ENCODE measurements around the gene NUDT7.
A peak's percentile ranks its signal among the peaks of the same experiment; 100 is the strongest.

The NUDT7 gene

GRCh38 chr16:77711179-77711578 is 11.1 kb upstream of the NUDT7 start:
- Histone ChIP-seq H2BK5ac (ENCODE audit: low read length) (no peak overlapping the region), H3K18ac (ENCODE audit: low read length) (no peak overlapping the region), H3K9ac (ENCODE audit: low read length) (no peak overlapping the region), H2AK5ac (ENCODE audit: low read length) (no peak overlapping the region), H3K4me1 (ENCODE audit: control insufficient read depth, low read depth, low read length) (no peaks in the 10 kb centered on the region), H2BK15ac (replicated peaks; ENCODE audit: low read depth) (no peak overlapping the region), H3K4me3 (ENCODE audit: low read length) (no peak overlapping the region), H3K27me3 (ENCODE audit: insufficient read depth, low read length, poor library complexity) (no peaks in the 10 kb centered on the region), H4K5ac (ENCODE audit: low read length) (no peak overlapping the region), H3K79me1 (ENCODE audit: low read length) (no peaks in the 10 kb centered on the region), H4K8ac (ENCODE audit: low read depth, low read length) (no peak overlapping the region), H3K4ac (ENCODE audit: low read depth, low read length) (no peak overlapping the region), H3K4me2 (ENCODE audit: low read length) (no peak overlapping the region), H3K27ac (ENCODE audit: low read depth, low read length) (no peak overlapping the region), H3K23ac (ENCODE audit: low read length) (no peak overlapping the region), H3K56ac (ENCODE audit: low read length) (no peak overlapping the region), H3K79me2 (ENCODE audit: control insufficient read depth, insufficient read depth, low read length) (no peaks in the 10 kb centered on the region), H3K36me3 (ENCODE audit: control insufficient read depth, insufficient read depth, low read length) (no peaks in the 10 kb centered on the region), H2BK120ac (ENCODE audit: low read depth, low read length) (no peak overlapping the region)
- WGBS (ENCODE audit: extremely low coverage, insufficient coverage, low lambda C conversion rate) = no CpG with 5 or more reads among the region's 1 CpG
- DNase-seq = no peak

GRCh38 chr16:77711775-77712174 is 10.5 kb upstream of the NUDT7 start:
- H2BK15ac ChIP-seq (replicated peaks; ENCODE audit: low read depth) = no peak overlapping the region
- no peak overlapping the region for H2BK120ac ChIP-seq (ENCODE audit: low read depth, low read length)
- H4K8ac ChIP-seq (ENCODE audit: low read depth, low read length) = no peak overlapping the region
- no peak overlapping the region for H3K4me3 ChIP-seq (ENCODE audit: low read length)
- WGBS (ENCODE audit: extremely low coverage, insufficient coverage, low lambda C conversion rate) = no CpG with 5 or more reads among the region's 5 CpGs
- H3K4ac ChIP-seq (ENCODE audit: low read depth, low read length) = no peak overlapping the region
- H3K79me2 ChIP-seq (ENCODE audit: control insufficient read depth, insufficient read depth, low read length) = no peaks in the 10 kb centered on the region
- H3K56ac ChIP-seq (ENCODE audit: low read length) = no peak overlapping the region
- H3K27me3 ChIP-seq (ENCODE audit: insufficient read depth, low read length, poor library complexity) = no peaks in the 10 kb centered on the region
- H3K9ac ChIP-seq (ENCODE audit: low read length) = no peak overlapping the region
- no peak overlapping the region for H3K4me2 ChIP-seq (ENCODE audit: low read length)
- no peak for DNase-seq
- H3K79me1 ChIP-seq (ENCODE audit: low read length) = no peaks in the 10 kb centered on the region
- no peak overlapping the region for H2BK5ac ChIP-seq (ENCODE audit: low read length)
- H3K23ac ChIP-seq (ENCODE audit: low read length) = no peak overlapping the region
- no peaks in the 10 kb centered on the region for H3K36me3 ChIP-seq (ENCODE audit: control insufficient read depth, insufficient read depth, low read length)
- H4K5ac ChIP-seq (ENCODE audit: low read length) = no peak overlapping the region
- H3K27ac ChIP-seq (ENCODE audit: low read depth, low read length) = no peak overlapping the region
- no peak overlapping the region for H3K18ac ChIP-seq (ENCODE audit: low read length)
- no peaks in the 10 kb centered on the region for H3K4me1 ChIP-seq (ENCODE audit: control insufficient read depth, low read depth, low read length)
- H2AK5ac ChIP-seq (ENCODE audit: low read length) = no peak overlapping the region

- no peak overlapping the region for H2BK5ac ChIP-seq (ENCODE audit: low read length)
- H3K4me3 ChIP-seq (ENCODE audit: low read length) = no peak overlapping the region
- H4K5ac ChIP-seq (ENCODE audit: low read length) = no peak overlapping the region
- no peaks in the 10 kb centered on the region for H3K36me3 ChIP-seq (ENCODE audit: control insufficient read depth, insufficient read depth, low read length)
- no CpG with 5 or more reads among the region's 5 CpGs for WGBS (ENCODE audit: extremely low coverage, insufficient coverage, low lambda C conversion rate)
- no peaks in the 10 kb centered on the region for H3K79me2 ChIP-seq (ENCODE audit: control insufficient read depth, insufficient read depth, low read length)
- no peak overlapping the region for H3K4me2 ChIP-seq (ENCODE audit: low read length)
- H2BK120ac ChIP-seq (ENCODE audit: low read depth, low read length) = no peak overlapping the region
- no peaks in the 10 kb centered on the region for H3K27me3 ChIP-seq (ENCODE audit: insufficient read depth, low read length, poor library complexity)
- no peak overlapping the region for H3K27ac ChIP-seq (ENCODE audit: low read depth, low read length)
- H3K4ac ChIP-seq (ENCODE audit: low read depth, low read length) = no peak overlapping the region
- no peak overlapping the region for H2BK15ac ChIP-seq (replicated peaks; ENCODE audit: low read depth)
- no peak overlapping the region for H3K18ac ChIP-seq (ENCODE audit: low read length)
- H3K56ac ChIP-seq (ENCODE audit: low read length) = no peak overlapping the region
- H3K23ac ChIP-seq (ENCODE audit: low read length) = no peak overlapping the region
- no peak overlapping the region for H3K9ac ChIP-seq (ENCODE audit: low read length)
- no peak overlapping the region for H4K8ac ChIP-seq (ENCODE audit: low read depth, low read length)
- no peaks in the 10 kb centered on the region for H3K4me1 ChIP-seq (ENCODE audit: control insufficient read depth, low read depth, low read length)
- DNase-seq = no peak
- no peaks in the 10 kb centered on the region for H3K79me1 ChIP-seq (ENCODE audit: low read length)
- no peak overlapping the region for H2AK5ac ChIP-seq (ENCODE audit: low read length)
Measured at GRCh38 chr16:77715145-77715544, 7.2 kb upstream of the NUDT7 start.

- WGBS (ENCODE audit: extremely low coverage, insufficient coverage, low lambda C conversion rate) = no CpG with 5 or more reads among the region's 12 CpGs
- Histone ChIP-seq H3K79me1 (ENCODE audit: low read length) (no peaks in the 10 kb centered on the region), H3K9ac (ENCODE audit: low read length) (no peak overlapping the region), H4K5ac (ENCODE audit: low read length) (no peak overlapping the region), H2BK5ac (ENCODE audit: low read length) (no peak overlapping the region), H3K4ac (ENCODE audit: low read depth, low read length) (no peak overlapping the region), H2BK15ac (replicated peaks; ENCODE audit: low read depth) (no peak overlapping the region), H3K4me2 (ENCODE audit: low read length) (no peak overlapping the region), H3K36me3 (ENCODE audit: control insufficient read depth, insufficient read depth, low read length) (no peaks in the 10 kb centered on the region), H3K4me1 (ENCODE audit: control insufficient read depth, low read depth, low read length) (no peaks in the 10 kb centered on the region), H3K27me3 (ENCODE audit: insufficient read depth, low read length, poor library complexity) (no peaks in the 10 kb centered on the region), H3K23ac (ENCODE audit: low read length) (no peak overlapping the region), H3K27ac (ENCODE audit: low read depth, low read length) (peak overlapping the region; percentile 6), H3K56ac (ENCODE audit: low read length) (peak overlapping the region; percentile 22), H3K4me3 (ENCODE audit: low read length) (no peak overlapping the region), H3K79me2 (ENCODE audit: control insufficient read depth, insufficient read depth, low read length) (no peaks in the 10 kb centered on the region), H2BK120ac (ENCODE audit: low read depth, low read length) (no peak overlapping the region), H2AK5ac (ENCODE audit: low read length) (no peak overlapping the region), H4K8ac (ENCODE audit: low read depth, low read length) (peak overlapping the region; percentile 30), H3K18ac (ENCODE audit: low read length) (no peak overlapping the region)
- DNase-seq = no peak
Measured at GRCh38 chr16:77721752-77722308, 484 bp upstream of the NUDT7 start.

GRCh38 chr16:77723108-77723514 is 797 bp downstream of the NUDT7 start:
- Histone ChIP-seq H4K5ac (ENCODE audit: low read length) (no peak overlapping the region), H3K4ac (ENCODE audit: low read depth, low read length) (no peak overlapping the region), H3K27ac (ENCODE audit: low read depth, low read length) (no peak overlapping the region), H3K9ac (ENCODE audit: low read length) (peak overlapping the region; percentile 67), H3K79me2 (ENCODE audit: control insufficient read depth, insufficient read depth, low read length) (no peaks in the 10 kb centered on the region), H2BK15ac (replicated peaks; ENCODE audit: low read depth) (no peak overlapping the region), H3K56ac (ENCODE audit: low read length) (peak overlapping the region; percentile 86), H4K8ac (ENCODE audit: low read depth, low read length) (no peak overlapping the region), H3K4me2 (ENCODE audit: low read length) (peak overlapping the region; percentile 84), H3K23ac (ENCODE audit: low read length) (no peak overlapping the region), H3K36me3 (ENCODE audit: control insufficient read depth, insufficient read depth, low read length) (no peaks in the 10 kb centered on the region), H3K4me3 (ENCODE audit: low read length) (peak overlapping the region; percentile 30), H3K27me3 (ENCODE audit: insufficient read depth, low read length, poor library complexity) (no peaks in the 10 kb centered on the region), H2AK5ac (ENCODE audit: low read length) (no peak overlapping the region), H2BK120ac (ENCODE audit: low read depth, low read length) (no peak overlapping the region), H2BK5ac (ENCODE audit: low read length) (no peak overlapping the region), H3K4me1 (ENCODE audit: control insufficient read depth, low read depth, low read length) (no peaks in the 10 kb centered on the region), H3K18ac (ENCODE audit: low read length) (no peak overlapping the region), H3K79me1 (ENCODE audit: low read length) (no peaks in the 10 kb centered on the region)
- no peak for DNase-seq
- WGBS (ENCODE audit: extremely low coverage, insufficient coverage, low lambda C conversion rate) = no CpG with 5 or more reads among the region's 5 CpGs

- Histone ChIP-seq H3K23ac (ENCODE audit: low read length) (no peak overlapping the region), H3K4me2 (ENCODE audit: low read length) (no peak overlapping the region), H3K9ac (ENCODE audit: low read length) (no peak overlapping the region), H3K4ac (ENCODE audit: low read depth, low read length) (no peak overlapping the region), H2BK5ac (ENCODE audit: low read length) (no peak overlapping the region), H2BK120ac (ENCODE audit: low read depth, low read length) (no peak overlapping the region), H3K18ac (ENCODE audit: low read length) (no peak overlapping the region), H3K4me3 (ENCODE audit: low read length) (no peak overlapping the region), H2AK5ac (ENCODE audit: low read length) (no peak overlapping the region), H3K36me3 (ENCODE audit: control insufficient read depth, insufficient read depth, low read length) (no peaks in the 10 kb centered on the region), H4K8ac (ENCODE audit: low read depth, low read length) (no peak overlapping the region), H2BK15ac (replicated peaks; ENCODE audit: low read depth) (no peak overlapping the region), H3K27ac (ENCODE audit: low read depth, low read length) (no peak overlapping the region), H3K56ac (ENCODE audit: low read length) (no peak overlapping the region), H3K79me2 (ENCODE audit: control insufficient read depth, insufficient read depth, low read length) (no peaks in the 10 kb centered on the region), H3K4me1 (ENCODE audit: control insufficient read depth, low read depth, low read length) (no peaks in the 10 kb centered on the region), H3K27me3 (ENCODE audit: insufficient read depth, low read length, poor library complexity) (no peaks in the 10 kb centered on the region), H4K5ac (ENCODE audit: low read length) (no peak overlapping the region), H3K79me1 (ENCODE audit: low read length) (no peaks in the 10 kb centered on the region)
- DNase-seq = no peak
- no CpG with 5 or more reads among the region's 7 CpGs for WGBS (ENCODE audit: extremely low coverage, insufficient coverage, low lambda C conversion rate)
Measured at GRCh38 chr16:77724174-77724573, 1.9 kb downstream of the NUDT7 start.

Data from mesendoderm (in vitro differentiated cells).